ENCODE measurements around the gene MYO1G. TPM values are rescaled to one million over a fixed set of nuclear protein-coding genes. Genes with fewer than 3 reads are reported as not detected.

Gene MYO1G
- total RNA-seq, 1 experiment from 2014 or later = 0.26 TPM

DNA sequence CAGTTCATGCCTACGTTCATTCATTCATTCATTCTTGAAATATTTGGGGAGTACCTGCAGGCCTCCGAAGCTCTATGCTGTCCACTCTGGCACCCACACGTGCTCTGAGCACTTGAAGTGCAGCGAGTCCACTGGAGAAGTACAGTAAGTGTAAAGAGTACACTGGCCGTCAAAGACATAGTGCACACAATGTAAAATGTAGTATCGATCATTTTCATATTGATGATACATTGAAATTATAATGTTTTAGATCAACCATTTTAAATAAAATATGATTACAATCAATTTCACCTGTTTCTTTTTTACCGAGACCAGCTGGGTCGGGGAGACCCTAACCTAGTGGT, 56.5 kb downstream of the MYO1G start:
- no peak for DNase-seq (ENCODE audit: low read depth, low spot score)
- in situ Hi-C loops (cut with HindIII; ENCODE audit: low pct_unique_long_range_greater_than_20kb, low sequenced_read_pairs) = no loop called here

GRCh38 chr7:44921607-44922350, 57.0 kb downstream of the MYO1G start:
- in situ Hi-C loops (cut with HindIII; ENCODE audit: low pct_unique_long_range_greater_than_20kb, low sequenced_read_pairs) = no loop called here

GRCh38 chr7:44920119-44920518, 58.7 kb downstream of the MYO1G start:
- in situ Hi-C loops (cut with HindIII; ENCODE audit: low pct_unique_long_range_greater_than_20kb, low sequenced_read_pairs) = no loop called here

More at GRCh38 chr7:44921607-44922350, 57.0 kb downstream of the MYO1G start:
- DNase-seq (ENCODE audit: low read depth, low spot score) = peak; percentile 90

DNA sequence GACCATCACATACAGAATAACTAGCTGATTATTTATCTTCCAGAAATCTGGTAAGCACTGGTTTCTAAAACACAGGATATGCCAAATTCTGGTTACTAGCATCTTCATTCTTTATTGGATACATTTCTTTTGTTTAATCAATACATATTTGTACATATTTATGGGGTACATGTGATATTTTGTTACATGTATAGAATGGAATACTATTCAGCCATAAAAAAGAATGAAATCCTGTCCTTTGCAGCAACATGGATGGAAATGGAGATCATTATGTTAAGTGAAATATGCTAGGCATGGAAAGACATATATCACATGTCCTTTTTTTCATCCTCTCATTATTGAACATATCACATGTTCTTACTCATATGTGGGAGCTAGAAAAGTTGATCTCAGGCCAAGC, 60.8 kb downstream of the MYO1G start:
- DNase-seq (ENCODE audit: low read depth, low spot score) = no peak
- in situ Hi-C loops (cut with HindIII; ENCODE audit: low pct_unique_long_range_greater_than_20kb, low sequenced_read_pairs) = no loop called here

More at GRCh38 chr7:44920119-44920518, 58.7 kb downstream of the MYO1G start:
- DNase-seq (ENCODE audit: low read depth, low spot score) = no peak

DNA sequence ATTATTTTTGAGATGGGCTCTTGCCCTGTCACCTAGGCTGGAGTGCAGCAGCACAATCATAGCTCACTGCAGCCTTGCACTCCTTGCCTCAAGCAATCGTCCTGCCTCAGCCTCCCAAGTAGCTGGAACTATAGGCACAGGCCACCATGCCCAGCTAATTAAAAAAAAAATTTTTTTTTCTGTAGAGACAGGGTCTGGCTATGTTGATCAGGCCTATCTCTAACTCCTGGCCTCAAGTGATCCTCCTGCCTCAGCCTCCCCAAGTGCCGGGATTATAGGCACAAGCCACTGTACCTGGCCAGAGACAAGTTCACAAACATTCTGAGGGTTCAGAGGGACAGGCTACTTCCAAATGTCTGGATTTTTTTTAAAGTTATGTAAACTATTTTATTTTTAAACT, 61.4 kb downstream of the MYO1G start:
- in situ Hi-C loops (cut with HindIII; ENCODE audit: low pct_unique_long_range_greater_than_20kb, low sequenced_read_pairs) = no loop called here
- DNase-seq (ENCODE audit: low read depth, low spot score) = no peak

DNA sequence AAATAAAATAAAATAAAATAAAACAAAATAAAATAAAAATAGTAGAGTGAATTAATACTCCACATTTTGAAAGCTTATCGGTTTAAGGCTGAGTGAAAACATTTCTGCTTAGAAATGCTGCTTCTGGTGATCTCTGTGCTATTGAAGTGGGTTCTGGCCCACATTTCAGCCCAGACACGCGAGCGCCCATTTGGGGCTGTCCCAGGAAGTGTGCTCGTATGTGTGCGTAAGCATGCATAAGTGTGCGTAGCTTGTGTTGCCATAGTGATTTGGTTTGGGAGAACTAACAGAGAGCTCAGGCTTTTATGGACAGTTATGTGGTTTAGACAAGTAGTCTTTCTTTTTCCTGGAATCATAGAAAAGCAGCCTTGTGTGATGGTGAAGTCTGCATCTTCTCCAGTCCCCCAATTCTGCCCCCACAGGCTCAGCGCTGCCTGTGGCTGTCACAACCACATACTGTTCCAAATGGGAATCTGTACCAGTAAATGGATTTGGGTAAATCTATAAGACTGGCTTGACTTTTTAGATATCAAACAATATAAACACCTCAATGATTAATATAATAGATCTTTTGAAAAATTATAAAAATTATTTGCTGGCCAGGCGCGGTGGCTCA, 63.7 kb downstream of the MYO1G start:
- DNase-seq (ENCODE audit: low read depth, low spot score) = no peak
- in situ Hi-C loops (cut with HindIII; ENCODE audit: low pct_unique_long_range_greater_than_20kb, low sequenced_read_pairs) = no loop called here

- in situ Hi-C loops (cut with HindIII; ENCODE audit: low pct_unique_long_range_greater_than_20kb, low sequenced_read_pairs) = no loop called here
- peak; percentile 37 for DNase-seq (ENCODE audit: low read depth, low spot score)
These were observed 66.0 kb downstream of the MYO1G start for GRCh38 chr7:44912775-44913347.

Other genes with a start within 250 kb of the MYO1G start
- 5.3 and 5.4 TPM in 2 replicates for gene ZMIZ2, start 230.2 kb downstream of the MYO1G start, total RNA-seq (2014; rRNA removed; shearing (Covaris generic))
- gene PPIA, start 182.3 kb downstream of the MYO1G start, total RNA-seq (2014; rRNA removed; shearing (Covaris generic)) = 8,852 and 9,543 TPM in 2 replicates
- gene H2AZ2, start 130.9 kb downstream of the MYO1G start, total RNA-seq (2014; rRNA removed; shearing (Covaris generic)) = 238 TPM in 2 replicates
- gene PURB, start 93.5 kb downstream of the MYO1G start, total RNA-seq (2014; rRNA removed; shearing (Covaris generic)) = 23.4 and 24.0 TPM in 2 replicates
- gene CCM2, start 21.2 kb upstream of the MYO1G start, total RNA-seq (2014; rRNA removed; shearing (Covaris generic)) = 29.0 and 30.0 TPM in 2 replicates
- 0.05 and 0.16 TPM in 2 replicates for gene NACAD, start 110.0 kb upstream of the MYO1G start, total RNA-seq (2014; rRNA removed; shearing (Covaris generic))
- gene TBRG4, start 132.7 kb upstream of the MYO1G start, total RNA-seq (2014; rRNA removed; shearing (Covaris generic)) = 277 and 292 TPM in 2 replicates
- gene RAMP3, start 178.8 kb upstream of the MYO1G start, total RNA-seq (2014; rRNA removed; shearing (Covaris generic)) = not detected in 2 replicates

All from SK-MEL-5 (cell line).